HepG2 (cell line): ENCODE results near the gene KLHL21. TPM values are rescaled to one million over a fixed set of nuclear protein-coding genes. Genes with fewer than 3 reads are reported as not detected.

Experiments
- CHCHD3 ChIP-seq: sonication (generic); formaldehyde crosslinking; IDR thresholded peaks from 2 replicates; pipeline ENCODE4 v1.8.0; 2022; ENCODE audit warnings: mild to moderate bottlenecking, missing genetic modification reagents, moderate library complexity
- NR2F2 ChIP-seq: IDR thresholded peaks from 2 replicates; pipeline ENCODE4 v1.6.1; 2012; ENCODE audit warnings: low read depth, inconsistent platforms, borderline replicate concordance
- PLRG1 ChIP-seq: fragments of 450-650 bp; conservative IDR thresholded peaks from 2 replicates; pipeline ENCODE4 v1.6.1; 2016
- RORA ChIP-seq: sonication (generic); formaldehyde crosslinking; IDR thresholded peaks from 2 replicates; pipeline ENCODE4 v1.5.0; 2020; ENCODE audit warnings: mild to moderate bottlenecking, missing genetic modification reagents, moderate library complexity
- STAG1 ChIP-seq: sonication (generic); formaldehyde crosslinking; IDR thresholded peaks from 2 replicates; pipeline ENCODE4 v1.4.0; 2020; ENCODE audit warnings: missing genetic modification reagents
- ZNF138 ChIP-seq: sonication (generic); formaldehyde crosslinking; IDR thresholded peaks from 2 replicates; pipeline ENCODE4 v1.5.0; 2020; ENCODE audit warnings: mild to moderate bottlenecking, low read depth, missing genetic modification reagents
- ZNF256 ChIP-seq: sonication (generic); formaldehyde crosslinking; conservative IDR thresholded peaks from 2 replicates; pipeline ENCODE4 v1.4.0; 2020; ENCODE audit warnings: missing genetic modification reagents
- ZNF672 ChIP-seq: sonication (generic); formaldehyde crosslinking; IDR thresholded peaks from 2 replicates; pipeline ENCODE4 v1.8.1; 2022; ENCODE audit warnings: missing genetic modification reagents
- polyA plus RNA-seq, 8 experiments: library from polyadenylated mRNA; depleted of rRNA in 3 of 8; stranded (reverse) in 7 of 8; unstranded in 1 of 8; fragments of >200 nt; fragmentation: Illumina TruSeq in 4 of 8; extraction: Trizol in 4 of 8; gene quantifications; 2 replicates each; pipeline versions ENCODE4 v1.2.1 to v1.2.3, GENCODE V29; 2011 to 2016; ENCODE audit warnings: low read depth in 4 of 8, missing spikeins in 1 of 8, mixed read lengths in 1 of 8; ENCODE audit not compliant: insufficient read depth in 1 of 8
- total RNA-seq, 5 experiments: library from RNA; depleted of rRNA; stranded (reverse); fragments of >200 nt; fragmentation: Illumina TruSeq; extraction: Trizol; gene quantifications; 2 replicates each; pipeline ENCODE4 v1.2.3, GENCODE V29; 2016; ENCODE audit warnings: low read depth in 1 of 5
- TF ChIP-seq, protein P1 (sequence below): IDR thresholded peaks from 2 replicates; pipeline ENCODE4 v1.6.1; 2016
- TF ChIP-seq, protein P2 (sequence below): sonication (generic); formaldehyde crosslinking; conservative IDR thresholded peaks from 2 replicates; pipeline ENCODE4 v1.8.0; 2022; ENCODE audit warnings: low read depth, missing genetic modification reagents
- TF ChIP-seq, protein P3 (sequence below): sonication (generic); formaldehyde crosslinking; IDR thresholded peaks from 2 replicates; pipeline ENCODE4 v1.5.0; 2020; ENCODE audit warnings: mild to moderate bottlenecking, missing genetic modification reagents
- TF ChIP-seq, protein P4 (sequence below): sonication (generic); formaldehyde crosslinking; IDR thresholded peaks from 2 replicates; pipeline ENCODE4 v1.8.0; 2022; ENCODE audit warnings: mild to moderate bottlenecking, missing genetic modification reagents
- TF ChIP-seq, protein P5 (sequence below): IDR thresholded peaks from 2 replicates; pipeline ENCODE4 v1.6.1; 2018; ENCODE audit warnings: missing genetic modification reagents, mild to moderate bottlenecking, missing compliant biosample characterization

Gene KLHL21
- total and polyA plus RNA-seq, 2 of the 13 experiments (the other 11 are each of a cell fraction or from before 2014, with no cell fraction given): 14.8 to 25.0 TPM

DNA sequence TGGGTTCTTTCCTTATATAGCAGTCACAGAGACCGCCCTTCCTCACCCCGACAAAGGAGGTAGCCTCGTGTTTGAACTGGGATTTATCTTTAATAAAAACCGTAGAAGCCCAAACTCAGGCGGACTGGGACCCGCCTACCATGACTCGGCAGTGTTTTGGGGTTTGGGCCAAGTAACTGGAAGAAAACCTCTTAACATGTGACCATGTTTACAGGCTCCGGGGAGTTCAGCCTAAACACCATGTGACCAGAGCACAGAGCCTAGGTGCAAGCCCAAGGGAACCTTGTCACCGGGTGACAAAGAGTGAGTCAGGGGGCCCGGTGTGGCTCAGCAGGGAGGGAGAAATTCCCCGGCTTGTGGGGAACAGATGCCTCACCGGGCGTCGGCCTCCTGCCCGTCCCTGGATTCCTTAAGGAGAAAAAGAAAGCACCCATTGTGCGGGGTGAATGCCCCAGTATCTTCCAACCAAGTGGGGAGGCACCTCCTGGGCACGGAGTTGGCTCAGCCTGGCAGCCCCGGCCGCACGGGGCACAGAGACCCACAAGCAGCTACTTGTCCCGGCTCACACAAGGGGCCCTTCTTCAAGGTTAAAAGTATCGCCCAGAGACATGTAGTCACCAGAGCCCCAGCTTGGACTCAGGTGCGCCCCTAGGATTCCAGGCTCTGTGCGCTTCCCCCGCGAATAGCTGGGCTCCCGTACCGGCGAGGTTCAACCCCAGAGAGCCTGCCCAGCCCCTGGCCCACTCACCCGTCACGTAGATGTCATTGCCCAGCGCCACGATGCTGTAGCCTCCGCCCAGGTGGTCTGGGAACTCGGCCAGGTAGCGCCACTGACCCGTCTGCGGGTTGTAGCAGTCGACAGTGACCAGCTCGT is 1.4 kb downstream of the KLHL21 start (continued):
- TF ChIP-seq, protein P1, sequence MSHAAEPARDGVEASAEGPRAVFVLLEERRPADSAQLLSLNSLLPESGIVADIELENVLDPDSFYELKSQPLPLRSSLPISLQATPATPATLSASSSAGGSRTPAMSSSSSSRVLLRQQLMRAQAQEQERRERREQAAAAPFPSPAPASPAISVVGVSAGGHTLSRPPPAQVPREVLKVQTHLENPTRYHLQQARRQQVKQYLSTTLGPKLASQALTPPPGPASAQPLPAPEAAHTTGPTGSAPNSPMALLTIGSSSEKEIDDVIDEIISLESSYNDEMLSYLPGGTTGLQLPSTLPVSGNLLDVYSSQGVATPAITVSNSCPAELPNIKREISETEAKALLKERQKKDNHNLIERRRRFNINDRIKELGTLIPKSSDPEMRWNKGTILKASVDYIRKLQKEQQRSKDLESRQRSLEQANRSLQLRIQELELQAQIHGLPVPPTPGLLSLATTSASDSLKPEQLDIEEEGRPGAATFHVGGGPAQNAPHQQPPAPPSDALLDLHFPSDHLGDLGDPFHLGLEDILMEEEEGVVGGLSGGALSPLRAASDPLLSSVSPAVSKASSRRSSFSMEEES: peak; percentile 93
- TF ChIP-seq CHCHD3 (CRISPR knock-in tag): no peak
- TF ChIP-seq ZNF256 (CRISPR knock-in tag): no peak
- TF ChIP-seq PLRG1: no peak
- TF ChIP-seq, protein P2, sequence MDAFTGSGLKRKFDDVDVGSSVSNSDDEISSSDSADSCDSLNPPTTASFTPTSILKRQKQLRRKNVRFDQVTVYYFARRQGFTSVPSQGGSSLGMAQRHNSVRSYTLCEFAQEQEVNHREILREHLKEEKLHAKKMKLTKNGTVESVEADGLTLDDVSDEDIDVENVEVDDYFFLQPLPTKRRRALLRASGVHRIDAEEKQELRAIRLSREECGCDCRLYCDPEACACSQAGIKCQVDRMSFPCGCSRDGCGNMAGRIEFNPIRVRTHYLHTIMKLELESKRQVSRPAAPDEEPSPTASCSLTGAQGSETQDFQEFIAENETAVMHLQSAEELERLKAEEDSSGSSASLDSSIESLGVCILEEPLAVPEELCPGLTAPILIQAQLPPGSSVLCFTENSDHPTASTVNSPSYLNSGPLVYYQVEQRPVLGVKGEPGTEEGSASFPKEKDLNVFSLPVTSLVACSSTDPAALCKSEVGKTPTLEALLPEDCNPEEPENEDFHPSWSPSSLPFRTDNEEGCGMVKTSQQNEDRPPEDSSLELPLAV (CRISPR knock-in tag): no peak
- no peak for TF ChIP-seq ZNF138 (CRISPR knock-in tag)
- TF ChIP-seq, protein P3, sequence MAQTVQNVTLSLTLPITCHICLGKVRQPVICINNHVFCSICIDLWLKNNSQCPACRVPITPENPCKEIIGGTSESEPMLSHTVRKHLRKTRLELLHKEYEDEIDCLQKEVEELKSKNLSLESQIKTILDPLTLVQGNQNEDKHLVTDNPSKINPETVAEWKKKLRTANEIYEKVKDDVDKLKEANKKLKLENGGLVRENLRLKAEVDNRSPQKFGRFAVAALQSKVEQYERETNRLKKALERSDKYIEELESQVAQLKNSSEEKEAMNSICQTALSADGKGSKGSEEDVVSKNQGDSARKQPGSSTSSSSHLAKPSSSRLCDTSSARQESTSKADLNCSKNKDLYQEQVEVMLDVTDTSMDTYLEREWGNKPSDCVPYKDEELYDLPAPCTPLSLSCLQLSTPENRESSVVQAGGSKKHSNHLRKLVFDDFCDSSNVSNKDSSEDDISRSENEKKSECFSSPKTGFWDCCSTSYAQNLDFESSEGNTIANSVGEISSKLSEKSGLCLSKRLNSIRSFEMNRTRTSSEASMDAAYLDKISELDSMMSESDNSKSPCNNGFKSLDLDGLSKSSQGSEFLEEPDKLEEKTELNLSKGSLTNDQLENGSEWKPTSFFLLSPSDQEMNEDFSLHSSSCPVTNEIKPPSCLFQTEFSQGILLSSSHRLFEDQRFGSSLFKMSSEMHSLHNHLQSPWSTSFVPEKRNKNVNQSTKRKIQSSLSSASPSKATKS (CRISPR knock-in tag): no peak
- TF ChIP-seq STAG1 (CRISPR knock-in tag): no peak
- TF ChIP-seq, protein P4, sequence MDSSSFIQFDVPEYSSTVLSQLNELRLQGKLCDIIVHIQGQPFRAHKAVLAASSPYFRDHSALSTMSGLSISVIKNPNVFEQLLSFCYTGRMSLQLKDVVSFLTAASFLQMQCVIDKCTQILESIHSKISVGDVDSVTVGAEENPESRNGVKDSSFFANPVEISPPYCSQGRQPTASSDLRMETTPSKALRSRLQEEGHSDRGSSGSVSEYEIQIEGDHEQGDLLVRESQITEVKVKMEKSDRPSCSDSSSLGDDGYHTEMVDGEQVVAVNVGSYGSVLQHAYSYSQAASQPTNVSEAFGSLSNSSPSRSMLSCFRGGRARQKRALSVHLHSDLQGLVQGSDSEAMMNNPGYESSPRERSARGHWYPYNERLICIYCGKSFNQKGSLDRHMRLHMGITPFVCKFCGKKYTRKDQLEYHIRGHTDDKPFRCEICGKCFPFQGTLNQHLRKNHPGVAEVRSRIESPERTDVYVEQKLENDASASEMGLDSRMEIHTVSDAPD (CRISPR knock-in tag): no peak
- TF ChIP-seq ZNF672: no peak
- no peak for TF ChIP-seq RORA (CRISPR knock-in tag)
- TF ChIP-seq, protein P5, sequence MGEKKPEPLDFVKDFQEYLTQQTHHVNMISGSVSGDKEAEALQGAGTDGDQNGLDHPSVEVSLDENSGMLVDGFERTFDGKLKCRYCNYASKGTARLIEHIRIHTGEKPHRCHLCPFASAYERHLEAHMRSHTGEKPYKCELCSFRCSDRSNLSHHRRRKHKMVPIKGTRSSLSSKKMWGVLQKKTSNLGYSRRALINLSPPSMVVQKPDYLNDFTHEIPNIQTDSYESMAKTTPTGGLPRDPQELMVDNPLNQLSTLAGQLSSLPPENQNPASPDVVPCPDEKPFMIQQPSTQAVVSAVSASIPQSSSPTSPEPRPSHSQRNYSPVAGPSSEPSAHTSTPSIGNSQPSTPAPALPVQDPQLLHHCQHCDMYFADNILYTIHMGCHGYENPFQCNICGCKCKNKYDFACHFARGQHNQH (CRISPR knock-in tag): peak; percentile 57; the same call in 1 of the 2 replicates
- TF ChIP-seq NR2F2: no peak
